IPS-15b (cell line): ENCODE data around the gene CDC123.
"Not testable (repeated sequence)": the region's sequence is repeated elsewhere in the genome, so short reads cannot be mapped to it uniquely, and the experiment has no call there.

Experiments used
- H3K27me3 ChIP-seq: one replicate; pipeline ENCODE4 v1.6.1; 2013; ENCODE audit warnings: low read length; ENCODE audit not compliant: control insufficient read depth, insufficient read depth
- H3K36me3 ChIP-seq: one replicate; pipeline ENCODE4 v1.6.1; 2013; ENCODE audit warnings: low read length; ENCODE audit not compliant: control insufficient read depth, insufficient read depth
- H3K4me1 ChIP-seq: one replicate; pipeline ENCODE4 v1.6.1; 2013; ENCODE audit warnings: mild to moderate bottlenecking, low read length; ENCODE audit not compliant: control insufficient read depth, insufficient read depth
- H3K4me3 ChIP-seq: one replicate; pipeline ENCODE4 v1.5.1; 2013; ENCODE audit warnings: low read depth, low read length
- H3K9ac ChIP-seq: one replicate; pipeline ENCODE4 v1.6.1; 2013; ENCODE audit warnings: low read depth, mild to moderate bottlenecking, low read length
- H3K9me3 ChIP-seq: one replicate; pipeline ENCODE4 v1.6.1; 2013; ENCODE audit warnings: mild to moderate bottlenecking, low read length; ENCODE audit not compliant: control insufficient read depth, insufficient read depth

Gene CDC123

GRCh38 chr10:12238821-12239220 is 42.8 kb downstream of the CDC123 start:
- Histone ChIP-seq H3K4me3 (no peak overlapping the region), H3K27me3 (no peaks in the 10 kb centered on the region), H3K9ac (no peak overlapping the region), H3K36me3 (peaks cover under 1% of the 10 kb centered on the region), H3K4me1 (no peaks in the 10 kb centered on the region), H3K9me3 (no peaks in the 10 kb centered on the region)

GRCh38 chr10:12241810-12242529 is 46.0 kb downstream of the CDC123 start:
- no peaks in the 10 kb centered on the region for H3K9me3 ChIP-seq
- H3K4me1 ChIP-seq, result no peaks in the 10 kb centered on the region
- peaks cover 17% of the 10 kb centered on the region for H3K36me3 ChIP-seq
- H3K4me3 ChIP-seq, result no peak overlapping the region
- H3K27me3 ChIP-seq, result no peaks in the 10 kb centered on the region
- no peak overlapping the region for H3K9ac ChIP-seq

- no peaks in the 10 kb centered on the region for H3K9me3 ChIP-seq
- H3K36me3 ChIP-seq, result peaks cover 20% of the 10 kb centered on the region
- no peak overlapping the region for H3K9ac ChIP-seq
- H3K4me3 ChIP-seq, result no peak overlapping the region
- no peaks in the 10 kb centered on the region for H3K4me1 ChIP-seq
- H3K27me3 ChIP-seq, result no peaks in the 10 kb centered on the region
These were observed 48.1 kb downstream of the CDC123 start for GRCh38 chr10:12243864-12244620.

GRCh38 chr10:12250181-12250580 is 54.2 kb downstream of the CDC123 start:
- Histone ChIP-seq H3K4me3 (no peak overlapping the region), H3K27me3 (no peaks in the 10 kb centered on the region), H3K9me3 (no peaks in the 10 kb centered on the region), H3K4me1 (peaks cover 2% of the 10 kb centered on the region), H3K36me3 (peaks cover 17% of the 10 kb centered on the region), H3K9ac (no peak overlapping the region)

- not testable (repeated sequence) for H3K9ac ChIP-seq, H3K4me3 ChIP-seq, H3K4me1 ChIP-seq, H3K27me3 ChIP-seq, H3K9me3 ChIP-seq
- H3K36me3 ChIP-seq, result peaks cover 15% of the 10 kb centered on the region
These were observed 54.7 kb downstream of the CDC123 start for GRCh38 chr10:12250702-12251101.

GRCh38 chr10:12251581-12251980 is 55.6 kb downstream of the CDC123 start:
- Histone ChIP-seq H3K9me3 (no peaks in the 10 kb centered on the region), H3K36me3 (peaks cover 6% of the 10 kb centered on the region), H3K4me1 (peaks cover 2% of the 10 kb centered on the region), H3K4me3 (no peak overlapping the region), H3K27me3 (no peaks in the 10 kb centered on the region), H3K9ac (no peak overlapping the region)

GRCh38 chr10:12252882-12253546 is 57.0 kb downstream of the CDC123 start:
- Histone ChIP-seq H3K36me3 (no peaks in the 10 kb centered on the region), H3K27me3 (no peaks in the 10 kb centered on the region), H3K9me3 (no peaks in the 10 kb centered on the region), H3K4me1 (peaks cover 2% of the 10 kb centered on the region), H3K9ac (no peak overlapping the region), H3K4me3 (no peak overlapping the region)

- Histone ChIP-seq H3K36me3 (no peaks in the 10 kb centered on the region), H3K9ac (no peak overlapping the region), H3K27me3 (no peaks in the 10 kb centered on the region), H3K9me3 (no peaks in the 10 kb centered on the region), H3K4me1 (peaks cover 2% of the 10 kb centered on the region), H3K4me3 (no peak overlapping the region)
These were observed 59.1 kb downstream of the CDC123 start for GRCh38 chr10:12255048-12255447.

GRCh38 chr10:12259988-12260387 is 64.0 kb downstream of the CDC123 start:
- Histone ChIP-seq H3K36me3 (no peaks in the 10 kb centered on the region), H3K4me3 (no peak overlapping the region), H3K4me1 (no peaks in the 10 kb centered on the region), H3K27me3 (no peaks in the 10 kb centered on the region), H3K9ac (no peak overlapping the region), H3K9me3 (no peaks in the 10 kb centered on the region)

GRCh38 chr10:12262278-12262981 is 66.4 kb downstream of the CDC123 start:
- no peak overlapping the region for H3K9ac ChIP-seq
- H3K36me3 ChIP-seq, result no peaks in the 10 kb centered on the region
- H3K4me3 ChIP-seq, result no peak overlapping the region
- H3K4me1 ChIP-seq, result no peaks in the 10 kb centered on the region
- H3K27me3 ChIP-seq, result no peaks in the 10 kb centered on the region
- no peaks in the 10 kb centered on the region for H3K9me3 ChIP-seq

GRCh38 chr10:12264204-12264940 is 68.4 kb downstream of the CDC123 start:
- Histone ChIP-seq H3K9ac (no peak overlapping the region), H3K4me3 (peak overlapping the region; percentile 24)

More at GRCh38 chr10:12264204-12264940, 68.4 kb downstream of the CDC123 start:
- no peaks in the 10 kb centered on the region for H3K4me1 ChIP-seq
- no peaks in the 10 kb centered on the region for H3K9me3 ChIP-seq
- no peaks in the 10 kb centered on the region for H3K27me3 ChIP-seq
- no peaks in the 10 kb centered on the region for H3K36me3 ChIP-seq
